A673 (cell line): Measurements from ENCODE around the gene RAB11FIP3. TPM values are rescaled to one million over a fixed set of nuclear protein-coding genes. Genes with fewer than 3 reads are reported as not detected.

Experiments used
- BruUV-seq: library from RNA; stranded (reverse); fragments of 400-500 nt; replicated peaks from 2 replicates; lab custom pipeline; 2021; lab: Mats Ljungman, UMichigan
- CTCF ChIA-PET: fragments of 300-600 bp; sonication (Branson Sonifier 250); formaldehyde crosslinking; loops from one replicate; lab custom pipeline; 2022; ENCODE audit warnings: antibody characterized with exemption; lab: Charles Lee
- POLR2A ChIA-PET: fragments of 300-600 bp; sonication (Branson Sonifier 250); formaldehyde crosslinking; loops from one replicate; lab custom pipeline; 2022; ENCODE audit warnings: antibody characterized with exemption; ENCODE audit not compliant: low non-redundant PET; lab: Charles Lee
- DNase-seq: peaks from one replicate; pipeline ENCODE4 v3.0.0-alpha.2; 2015; ENCODE audit warnings: low spot score
- H3K27ac ChIP-seq: fragments of 200-600 bp; sonication (generic); 2 replicates; pipeline ENCODE4 v1.5.1; 2016; ENCODE audit warnings: mixed run types, low read depth, mild to moderate bottlenecking, mixed read lengths, antibody characterized with exemption, low read length; ENCODE audit not compliant: poor library complexity, severe bottlenecking
- H3K27me3 ChIP-seq: fragments of 200-600 bp; sonication (generic); replicated peaks from 2 replicates; pipeline ENCODE4 v1.6.1; 2017; ENCODE audit warnings: mixed run types, low read depth, mild to moderate bottlenecking, mixed read lengths, antibody characterized with exemption, low read length; ENCODE audit not compliant: insufficient read depth, poor library complexity
- H3K36me3 ChIP-seq: fragments of 200-600 bp; sonication (generic); 2 replicates; pipeline ENCODE4 v1.6.1; 2016; ENCODE audit warnings: mixed run types, mild to moderate bottlenecking, mixed read lengths, antibody characterized with exemption, low read length; ENCODE audit not compliant: insufficient read depth, poor library complexity, severe bottlenecking
- H3K4me1 ChIP-seq: fragments of 200-600 bp; sonication (generic); 2 replicates; pipeline ENCODE4 v1.6.1; 2017; ENCODE audit warnings: mixed run types, mild to moderate bottlenecking, mixed read lengths, antibody characterized with exemption, low read length; ENCODE audit not compliant: insufficient read depth, poor library complexity, severe bottlenecking
- H3K4me3 ChIP-seq: fragments of 200-600 bp; sonication (generic); 2 replicates; pipeline ENCODE4 v1.5.1; 2016; ENCODE audit warnings: low read depth, mixed run types, mild to moderate bottlenecking, mixed read lengths, low read length; ENCODE audit not compliant: poor library complexity, severe bottlenecking
- H3K9me3 ChIP-seq: fragments of 200-600 bp; sonication (generic); 2 replicates; pipeline ENCODE4 v1.6.1; 2016; ENCODE audit warnings: mixed run types, low read depth, mild to moderate bottlenecking, mixed read lengths, antibody characterized with exemption, low read length; ENCODE audit not compliant: poor library complexity, severe bottlenecking
- CTCF ChIP-seq: fragments of 300-800, 200-600 bp; sonication (generic); conservative IDR thresholded peaks from 2 replicates; pipeline ENCODE4 v1.5.1; 2017; ENCODE audit warnings: low read depth, mild to moderate bottlenecking, antibody characterized with exemption, low read length, moderate library complexity, mixed read lengths
- EZH2 ChIP-seq: fragments of 200-600 bp; sonication (generic); IDR thresholded peaks from 2 replicates; pipeline ENCODE4 v1.6.1; 2017; ENCODE audit warnings: borderline replicate concordance, low read depth, mild to moderate bottlenecking, mixed read lengths, antibody characterized with exemption, low read length; ENCODE audit not compliant: poor library complexity, severe bottlenecking
- intact Hi-C: fragments of 100-400 bp; cut with micrococcal nuclease; formaldehyde crosslinking; loops from one replicate; pipeline ENCODE4 v1.10.0; 2022; ENCODE audit not compliant: unreplicated experiment
- total RNA-seq: library from RNA; stranded (reverse); gene quantifications from 2 replicates; pipeline ENCODE4 v1.2.3, GENCODE V29; 2021

Gene RAB11FIP3
- total RNA-seq, 1 experiment from 2014 or later: 44.8 TPM

- no peak for DNase-seq
- Histone ChIP-seq H3K27ac (no peak overlapping the region), H3K27me3 (no peaks in the 10 kb centered on the region), H3K36me3 (peaks cover 12% of the 10 kb centered on the region), H3K4me1 (no peaks in the 10 kb centered on the region), H3K4me3 (no peak overlapping the region), H3K9me3 (no peaks in the 10 kb centered on the region)
- no TSS peak for BruUV-seq
- CTCF ChIA-PET: no interaction called here
- no peak for TF ChIP-seq CTCF
- no peak for TF ChIP-seq EZH2
- intact Hi-C loops: no loop called here
- POLR2A ChIA-PET: no interaction called here
Observed at GRCh38 chr16:548586-548985, 123.1 kb downstream of the RAB11FIP3 start.

DNA sequence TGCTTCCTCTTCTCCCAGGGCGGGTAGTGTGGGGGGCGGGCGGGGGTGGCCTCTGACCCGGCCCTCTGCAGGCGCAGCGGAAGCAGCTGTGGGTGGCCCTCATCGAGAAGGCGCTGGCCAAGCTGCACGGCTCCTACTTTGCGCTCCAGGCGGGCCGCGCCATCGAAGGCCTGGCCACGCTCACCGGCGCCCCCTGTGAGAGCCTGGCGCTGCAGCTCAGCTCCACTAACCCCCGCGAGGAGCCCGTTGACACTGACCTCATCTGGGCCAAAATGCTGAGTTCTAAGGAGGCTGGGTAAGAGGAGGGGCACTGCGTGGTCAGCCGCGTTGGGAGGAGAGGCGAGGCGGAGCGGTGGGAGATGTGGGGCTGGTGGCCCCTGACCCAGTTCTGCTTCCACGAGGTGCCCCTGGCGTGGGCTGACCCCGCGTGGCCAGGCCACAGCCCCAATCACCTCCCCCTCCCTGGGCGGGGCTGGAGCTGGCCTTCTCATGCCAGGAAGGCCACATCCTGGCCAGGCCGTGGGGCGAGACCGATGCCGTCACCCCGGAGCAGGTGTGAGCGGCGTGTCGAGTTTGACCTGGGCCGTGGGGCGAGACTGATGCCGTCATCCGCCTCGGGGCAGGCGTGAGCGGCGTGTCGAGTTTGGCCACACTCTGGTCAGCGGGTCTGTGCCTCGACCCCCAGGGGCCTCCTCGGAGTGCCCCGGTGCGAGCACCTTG is 124.3 kb downstream of the RAB11FIP3 start:
- H3K36me3 ChIP-seq: peaks cover 12% of the 10 kb centered on the region
- DNase-seq: no peak
- no TSS peak for BruUV-seq
- ChIA-PET POLR2A (no interaction called here), CTCF (no interaction called here)
- H3K9me3 ChIP-seq: no peaks in the 10 kb centered on the region
- no peak overlapping the region for H3K4me3 ChIP-seq
- H3K27ac ChIP-seq: no peak overlapping the region
- intact Hi-C loops: no loop called here
- TF ChIP-seq CTCF (peak; percentile 33), EZH2 (no peak)
- no peaks in the 10 kb centered on the region for H3K4me1 ChIP-seq
- no peaks in the 10 kb centered on the region for H3K27me3 ChIP-seq

DNA sequence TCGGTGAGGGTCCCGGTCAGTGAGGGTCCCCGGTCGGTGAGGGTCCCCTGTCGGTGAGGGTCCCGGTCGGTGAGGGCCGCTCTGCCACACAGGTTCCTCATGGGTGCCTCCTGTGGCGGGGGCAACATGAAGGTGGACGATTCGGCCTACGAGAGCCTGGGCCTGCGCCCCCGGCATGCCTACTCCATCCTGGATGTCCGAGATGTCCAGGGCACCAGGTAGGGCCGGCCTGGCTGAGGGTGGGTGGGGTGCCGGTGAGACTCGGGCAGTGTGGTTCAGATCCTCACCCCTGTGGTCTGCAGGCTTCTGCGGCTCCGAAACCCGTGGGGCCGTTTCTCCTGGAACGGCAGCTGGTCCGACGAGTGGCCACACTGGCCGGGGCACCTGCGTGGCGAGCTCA is 125.8 kb downstream of the RAB11FIP3 start:
- H3K27me3 ChIP-seq: no peaks in the 10 kb centered on the region
- no TSS peak for BruUV-seq
- ChIA-PET CTCF (no interaction called here), POLR2A (no interaction called here)
- no peak overlapping the region for H3K27ac ChIP-seq
- no peaks in the 10 kb centered on the region for H3K9me3 ChIP-seq
- intact Hi-C loops: no loop called here
- no peak overlapping the region for H3K4me3 ChIP-seq
- no peaks in the 10 kb centered on the region for H3K4me1 ChIP-seq
- peaks cover 12% of the 10 kb centered on the region for H3K36me3 ChIP-seq
- no peak for TF ChIP-seq EZH2
- no peak for TF ChIP-seq CTCF
- DNase-seq: no peak
